Parathyroid adenoma (tissue), 2 donors: ENCODE data around the gene ENTHD1.

Experiments
- H2AFZ ChIP-seq: fragments of 300-600 bp; sonication (generic); one replicate; pipeline ENCODE4 v1.7.0; 2017; ENCODE audit warnings: antibody characterized with exemption, mild to moderate bottlenecking
- H3K27ac ChIP-seq: fragments of 300-600 bp; sonication (generic); one replicate; pipeline ENCODE4 v1.7.0; 2017
- H3K27me3 ChIP-seq: fragments of 300-600 bp; sonication (generic); one replicate; pipeline ENCODE4 v1.7.0; 2017; ENCODE audit warnings: low read length; ENCODE audit not compliant: control insufficient read depth, insufficient read depth
- H3K36me3 ChIP-seq: fragments of 300-600 bp; sonication (generic); one replicate; pipeline ENCODE4 v1.7.0; 2017; ENCODE audit warnings: low read length; ENCODE audit not compliant: control insufficient read depth, insufficient read depth
- H3K4me1 ChIP-seq: fragments of 300-600 bp; sonication (generic); one replicate; pipeline ENCODE4 v1.7.0; 2017; ENCODE audit warnings: control low read depth
- H3K4me2 ChIP-seq: fragments of 300-600 bp; sonication (generic); one replicate; pipeline ENCODE4 v1.7.0; 2017; ENCODE audit warnings: low read length
- H3K4me3 ChIP-seq: fragments of 300-600 bp; sonication (generic); one replicate; pipeline ENCODE4 v1.7.0; 2017; ENCODE audit warnings: low read depth, low read length
- H3K79me2 ChIP-seq: fragments of 300-600 bp; sonication (generic); one replicate; pipeline ENCODE4 v1.7.0; 2017; ENCODE audit warnings: control low read depth
- H3K9ac ChIP-seq: fragments of 300-600 bp; sonication (generic); one replicate; pipeline ENCODE4 v1.7.0; 2017; ENCODE audit warnings: mild to moderate bottlenecking
- H3K9me3 ChIP-seq: fragments of 300-600 bp; sonication (generic); one replicate; pipeline ENCODE4 v1.7.0; 2017; ENCODE audit warnings: low read length; ENCODE audit not compliant: control insufficient read depth
- TF ChIP-seq, protein P1 (sequence below): fragments of 300-600 bp; sonication (generic); IDR thresholded peaks from one replicate; pipeline ENCODE4 v1.7.0; 2017; ENCODE audit warnings: antibody characterized with exemption, mild to moderate bottlenecking
- donor health status: primary hyperparathyroidism.

The ENTHD1 gene

DNA sequence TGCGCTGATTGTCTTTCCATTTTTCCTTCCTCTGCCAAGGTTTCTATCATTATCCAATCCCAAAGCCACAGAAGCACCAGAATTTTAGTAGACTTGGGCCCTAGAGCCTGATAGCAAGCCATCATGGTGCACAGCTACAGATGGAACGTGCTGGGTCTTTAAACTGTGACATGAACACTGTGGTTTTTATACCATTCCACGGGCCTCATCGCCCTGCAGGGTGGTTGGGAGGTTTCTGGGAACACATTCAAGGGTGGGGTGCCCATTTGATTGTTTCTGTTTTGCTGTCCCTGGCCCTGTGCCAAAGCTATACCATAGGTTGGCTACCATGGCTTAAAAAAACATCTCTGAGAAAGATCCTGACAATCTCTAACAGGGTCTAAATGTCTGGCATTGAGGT is 171.1 kb downstream of the ENTHD1 start:
- no peak overlapping the region for H3K27ac ChIP-seq
- no peaks in the 10 kb centered on the region for H3K4me1 ChIP-seq
- H3K4me3 ChIP-seq: no peak overlapping the region
- no peaks in the 10 kb centered on the region for H3K79me2 ChIP-seq
- no peak overlapping the region for H3K4me2 ChIP-seq
- TF ChIP-seq, protein P1, sequence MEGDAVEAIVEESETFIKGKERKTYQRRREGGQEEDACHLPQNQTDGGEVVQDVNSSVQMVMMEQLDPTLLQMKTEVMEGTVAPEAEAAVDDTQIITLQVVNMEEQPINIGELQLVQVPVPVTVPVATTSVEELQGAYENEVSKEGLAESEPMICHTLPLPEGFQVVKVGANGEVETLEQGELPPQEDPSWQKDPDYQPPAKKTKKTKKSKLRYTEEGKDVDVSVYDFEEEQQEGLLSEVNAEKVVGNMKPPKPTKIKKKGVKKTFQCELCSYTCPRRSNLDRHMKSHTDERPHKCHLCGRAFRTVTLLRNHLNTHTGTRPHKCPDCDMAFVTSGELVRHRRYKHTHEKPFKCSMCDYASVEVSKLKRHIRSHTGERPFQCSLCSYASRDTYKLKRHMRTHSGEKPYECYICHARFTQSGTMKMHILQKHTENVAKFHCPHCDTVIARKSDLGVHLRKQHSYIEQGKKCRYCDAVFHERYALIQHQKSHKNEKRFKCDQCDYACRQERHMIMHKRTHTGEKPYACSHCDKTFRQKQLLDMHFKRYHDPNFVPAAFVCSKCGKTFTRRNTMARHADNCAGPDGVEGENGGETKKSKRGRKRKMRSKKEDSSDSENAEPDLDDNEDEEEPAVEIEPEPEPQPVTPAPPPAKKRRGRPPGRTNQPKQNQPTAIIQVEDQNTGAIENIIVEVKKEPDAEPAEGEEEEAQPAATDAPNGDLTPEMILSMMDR: no peak
- H2AFZ ChIP-seq: no peak overlapping the region
- no peaks in the 10 kb centered on the region for H3K9me3 ChIP-seq
- no peaks in the 10 kb centered on the region for H3K27me3 ChIP-seq
- H3K9ac ChIP-seq: no peak overlapping the region
- H3K36me3 ChIP-seq: no peaks in the 10 kb centered on the region

DNA sequence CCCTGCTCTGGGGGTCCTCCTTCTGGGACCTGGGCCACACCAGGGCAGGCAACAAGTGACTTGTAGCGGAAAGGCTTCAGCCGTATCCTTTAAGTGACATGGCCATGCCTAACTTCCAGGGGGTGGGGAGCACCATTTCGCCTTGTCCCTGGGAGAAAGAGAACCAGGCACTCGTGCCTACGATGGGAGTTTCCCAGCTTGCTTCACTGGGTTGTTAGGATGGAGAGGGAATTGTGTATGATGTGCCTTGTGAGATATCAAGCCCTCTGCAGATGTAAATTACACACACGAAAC is 171.6 kb downstream of the ENTHD1 start:
- H3K4me2 ChIP-seq: no peak overlapping the region
- H3K9ac ChIP-seq: no peak overlapping the region
- no peak overlapping the region for H3K4me3 ChIP-seq
- no peaks in the 10 kb centered on the region for H3K79me2 ChIP-seq
- no peaks in the 10 kb centered on the region for H3K27me3 ChIP-seq
- no peaks in the 10 kb centered on the region for H3K9me3 ChIP-seq
- H3K27ac ChIP-seq: no peak overlapping the region
- no peaks in the 10 kb centered on the region for H3K36me3 ChIP-seq
- H3K4me1 ChIP-seq: no peaks in the 10 kb centered on the region
- TF ChIP-seq, protein P1: no peak
- H2AFZ ChIP-seq: no peak overlapping the region

DNA sequence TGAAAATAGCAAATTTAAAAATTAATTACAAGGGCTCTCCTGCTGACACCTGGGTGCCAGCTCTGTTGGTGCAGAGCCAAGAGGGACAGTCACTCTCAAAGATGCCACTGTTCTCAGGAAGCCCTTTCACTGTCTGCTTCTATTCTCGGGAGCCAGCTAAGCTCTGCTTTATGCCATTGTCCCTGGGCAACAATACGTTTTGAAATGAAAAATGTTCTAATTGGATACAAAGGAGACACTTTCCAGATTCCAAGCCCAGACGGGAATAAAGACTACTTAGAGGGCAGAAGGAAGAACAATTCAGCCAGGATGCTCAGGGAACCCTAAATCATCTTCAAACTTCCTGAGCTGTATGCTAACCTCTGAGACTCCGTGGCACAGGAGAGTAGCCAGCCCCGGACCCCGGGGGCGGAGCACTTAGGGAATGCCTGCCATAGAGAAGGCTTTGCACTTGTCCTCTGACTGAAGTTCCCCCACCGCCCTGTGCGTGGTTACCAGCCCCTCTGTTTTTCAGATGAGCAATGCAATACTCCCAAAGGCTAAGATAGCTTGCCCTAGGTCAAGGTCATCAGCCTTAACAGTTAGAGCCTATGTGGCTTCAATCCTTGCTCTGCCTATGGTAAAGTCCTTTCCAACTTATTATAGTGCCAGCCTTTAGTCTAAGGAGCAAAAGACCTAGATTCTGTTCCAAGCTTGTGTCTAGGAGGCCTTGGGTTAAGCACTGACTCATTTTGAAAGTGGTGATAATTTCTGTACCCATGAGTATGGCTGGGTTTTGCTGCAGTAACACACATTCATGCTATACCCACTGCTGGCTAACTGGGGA is 172.1 kb downstream of the ENTHD1 start:
- Histone ChIP-seq H3K27me3 (no peaks in the 10 kb centered on the region), H3K27ac (no peak overlapping the region)

DNA sequence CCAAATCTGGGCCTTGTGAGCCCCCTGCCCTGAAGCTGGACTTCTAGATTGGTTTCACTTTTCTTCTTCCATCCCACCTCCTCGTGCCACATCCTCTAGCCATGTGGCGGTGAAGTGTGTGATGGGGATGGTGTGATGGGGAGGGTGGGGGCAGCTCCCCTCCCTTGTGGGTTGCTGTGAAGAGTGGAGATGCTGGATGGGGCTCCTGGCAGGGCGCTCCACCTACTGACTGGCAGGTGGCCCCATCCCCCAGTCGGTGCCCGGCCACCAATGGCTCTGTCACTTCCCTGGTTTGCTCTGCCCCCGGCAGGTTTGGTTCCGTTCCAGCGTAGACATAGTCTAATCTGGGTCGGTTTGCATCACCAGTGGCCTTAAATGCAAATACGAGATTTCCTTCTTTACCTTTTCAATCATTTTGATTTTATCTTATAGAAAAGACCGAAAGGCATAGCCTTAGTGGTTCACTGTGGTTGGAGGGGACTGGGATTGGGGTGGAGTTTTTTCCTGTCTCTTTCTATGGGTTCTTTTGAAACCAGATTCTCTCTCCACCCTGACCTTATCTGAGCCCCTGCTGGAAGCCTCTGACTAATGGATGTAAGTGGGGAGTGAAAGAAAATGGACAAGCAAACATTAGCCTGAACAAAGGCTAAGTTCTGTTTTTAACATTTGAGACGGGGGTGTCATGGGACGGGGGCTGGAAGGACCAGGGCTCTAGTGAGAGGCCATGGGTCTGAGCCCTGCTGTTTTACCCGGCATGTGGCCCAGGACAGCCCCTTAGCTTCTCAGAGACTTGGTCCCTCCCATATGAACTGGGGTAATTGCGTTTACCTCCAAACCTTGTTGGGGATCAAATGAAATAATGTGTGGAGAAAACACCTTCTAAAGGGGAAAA is 173.8 kb downstream of the ENTHD1 start:
- Histone ChIP-seq H3K27ac (no peak overlapping the region), H3K79me2 (no peaks in the 10 kb centered on the region), H3K4me3 (no peak overlapping the region), H3K9me3 (no peaks in the 10 kb centered on the region), H3K36me3 (no peaks in the 10 kb centered on the region), H2AFZ (no peak overlapping the region), H3K4me1 (no peaks in the 10 kb centered on the region), H3K27me3 (no peaks in the 10 kb centered on the region), H3K4me2 (no peak overlapping the region), H3K9ac (no peak overlapping the region)
- TF ChIP-seq, protein P1: no peak

More for the DNA sequence above, 172.1 kb downstream of the ENTHD1 start:
- Histone ChIP-seq H3K4me3 (no peak overlapping the region), H2AFZ (no peak overlapping the region), H3K79me2 (no peaks in the 10 kb centered on the region), H3K4me2 (no peak overlapping the region), H3K4me1 (no peaks in the 10 kb centered on the region), H3K9ac (no peak overlapping the region), H3K36me3 (no peaks in the 10 kb centered on the region), H3K9me3 (no peaks in the 10 kb centered on the region)
- TF ChIP-seq, protein P1: no peak
